NB4 (cell line): ENCODE measurements around the gene LST1.
A peak's percentile ranks its signal among the peaks of the same experiment; 100 is the strongest.

Experiments
- DNase-seq: peaks from one replicate; pipeline ENCODE4 v3.0.0; 2010; ENCODE audit warnings: low read depth
- H3K4me3 ChIP-seq: one replicate; pipeline ENCODE4 v1.5.1; 2011; ENCODE audit warnings: mild to moderate bottlenecking, low read depth, low read length, moderate library complexity
- CTCF ChIP-seq: IDR thresholded peaks from one replicate; pipeline ENCODE4 v1.5.1; 2012; ENCODE audit warnings: low read depth, low read length
- MYC ChIP-seq: IDR thresholded peaks from 2 replicates; pipeline ENCODE4 v1.6.1; 2011; ENCODE audit warnings: low read depth, low read length
- POLR2A ChIP-seq: IDR thresholded peaks from 2 replicates; pipeline ENCODE4 v1.6.1; 2011; ENCODE audit warnings: mild to moderate bottlenecking; ENCODE audit not compliant: insufficient read length; ENCODE audit errors: extremely low read depth
- TF ChIP-seq, protein P1 (sequence below): IDR thresholded peaks from 2 replicates; pipeline ENCODE4 v1.6.1; 2011; ENCODE audit warnings: low read depth, low read length

LST1 gene

DNA sequence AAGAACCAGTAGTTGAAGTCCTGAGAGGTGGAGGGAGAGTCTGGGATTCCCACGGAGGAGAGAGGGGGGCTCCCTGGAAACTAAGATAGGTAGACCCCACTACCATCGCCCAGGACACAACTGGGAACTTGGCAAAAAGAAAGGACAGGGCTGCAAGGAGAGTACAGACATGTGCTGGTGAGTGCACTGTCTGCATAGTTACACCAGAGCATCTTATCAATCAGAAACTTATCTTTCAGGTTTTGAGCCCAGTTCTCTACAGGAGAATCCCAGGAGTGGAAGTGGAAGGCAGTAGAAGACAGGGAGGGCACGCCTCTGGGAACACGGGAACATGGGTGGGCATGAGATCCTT lies 26.5 kb upstream of the LST1 start:
- peak overlapping the region; percentile 39 for H3K4me3 ChIP-seq
- TF ChIP-seq POLR2A (no peak), MYC (no peak), CTCF (no peak)
- TF ChIP-seq, protein P1, sequence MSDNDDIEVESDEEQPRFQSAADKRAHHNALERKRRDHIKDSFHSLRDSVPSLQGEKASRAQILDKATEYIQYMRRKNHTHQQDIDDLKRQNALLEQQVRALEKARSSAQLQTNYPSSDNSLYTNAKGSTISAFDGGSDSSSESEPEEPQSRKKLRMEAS, result no peak
- no peak for DNase-seq

DNA sequence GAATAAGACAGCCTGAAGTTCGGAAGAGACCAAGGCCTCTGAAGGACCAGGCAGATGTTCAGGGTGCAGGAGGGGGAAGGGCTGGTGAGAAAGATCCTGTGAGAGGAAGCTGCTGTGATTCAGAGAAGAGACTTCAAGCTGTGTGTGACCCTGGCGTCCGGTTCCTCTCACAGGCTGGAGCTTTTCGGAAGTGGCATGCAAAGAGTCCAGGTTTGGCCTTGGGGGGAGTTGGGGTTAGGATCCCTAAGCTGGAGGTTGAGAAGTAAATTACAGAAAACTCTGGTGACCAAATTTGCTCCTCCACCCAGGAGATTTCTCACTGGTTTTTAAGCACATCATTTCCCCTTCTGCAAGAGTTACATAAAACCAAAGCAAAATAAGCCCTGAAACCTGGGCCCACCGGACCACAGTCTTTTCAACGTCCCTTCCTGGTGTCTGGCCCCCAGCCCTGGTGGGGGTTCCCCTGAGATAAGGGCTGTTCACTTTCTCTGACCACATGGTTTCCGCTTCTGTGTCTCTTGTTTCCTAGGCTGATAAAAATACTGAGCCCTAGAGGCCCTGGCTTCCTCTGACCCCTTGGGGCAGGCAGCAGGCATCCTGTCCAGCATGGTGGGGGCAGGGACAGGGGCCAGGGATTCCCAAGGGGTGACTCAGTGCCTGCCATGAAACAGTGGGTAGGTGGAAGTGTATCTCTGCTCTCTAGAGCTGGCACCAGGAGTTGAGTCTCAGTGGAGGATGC lies 25.9 kb upstream of the LST1 start:
- peak; percentile 98 for DNase-seq
- TF ChIP-seq, protein P1, result peak; percentile 93
- no peak for TF ChIP-seq CTCF
- TF ChIP-seq MYC, result peak; percentile 84
- H3K4me3 ChIP-seq, result peak overlapping the region; percentile 39

- TF ChIP-seq CTCF, result no peak
- DNase-seq, result no peak
- peak overlapping the region; percentile 34 for H3K4me3 ChIP-seq
Observed at GRCh38 chr6:31560697-31561058, 25.4 kb upstream of the LST1 start.

DNA sequence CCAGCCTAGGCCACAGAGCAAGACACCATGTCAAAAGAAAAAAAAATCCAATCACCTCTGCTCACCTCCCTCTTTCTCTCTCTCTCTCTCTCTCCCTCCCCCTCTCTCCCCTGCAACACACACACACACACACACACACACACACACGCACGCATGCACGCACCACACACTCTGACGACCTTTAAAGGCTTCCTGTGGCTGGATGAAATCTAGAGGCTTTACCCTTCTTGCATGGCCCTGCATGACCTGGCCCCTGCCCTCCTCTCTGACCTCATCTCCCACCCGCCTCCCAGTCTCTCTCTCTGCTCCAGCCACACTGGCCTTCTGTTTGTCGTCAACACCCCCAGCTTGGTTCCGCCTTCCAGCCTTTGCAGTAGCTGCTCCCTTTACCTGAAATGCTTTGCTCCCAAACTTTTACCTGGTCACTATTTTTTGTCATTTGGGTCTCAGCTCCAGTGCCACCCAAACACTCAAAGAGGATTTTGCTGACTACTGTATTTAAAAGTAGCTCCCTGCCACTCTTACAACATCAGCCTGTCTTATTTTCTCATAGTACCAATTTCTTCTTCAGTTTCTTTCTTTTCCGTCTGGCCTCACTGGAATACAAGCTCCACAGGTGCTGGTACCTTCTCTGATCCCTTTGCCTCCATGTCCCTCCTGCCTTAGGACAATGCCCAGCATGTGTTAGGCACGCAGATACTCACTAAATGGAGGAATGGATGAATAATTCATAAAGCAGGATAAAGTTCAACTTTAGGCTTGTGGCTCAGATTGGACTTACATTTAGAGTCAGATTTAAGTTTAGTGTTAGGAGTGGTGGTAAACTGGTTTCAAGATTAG lies 18.3 kb upstream of the LST1 start:
- no peak for DNase-seq
- no peak overlapping the region for H3K4me3 ChIP-seq

GRCh38 chr6:31568537-31568961 lies 17.5 kb upstream of the LST1 start:
- no peak for TF ChIP-seq CTCF
- no peak for TF ChIP-seq MYC
- no peak for TF ChIP-seq POLR2A
- TF ChIP-seq, protein P1, result 0 out of 2 replicates have a peak, but pooled peaks have one; percentile 7
- no peak for DNase-seq

More for the DNA sequence above, 18.3 kb upstream of the LST1 start:
- TF ChIP-seq CTCF (no peak), POLR2A (no peak), MYC (no peak)
- TF ChIP-seq, protein P1, result no peak

More at GRCh38 chr6:31568537-31568961, 17.5 kb upstream of the LST1 start:
- no peak overlapping the region for H3K4me3 ChIP-seq
